Measurements from ENCODE around the gene RIPOR3.
"Not testable (repeated sequence)": the region's sequence is repeated elsewhere in the genome, so short reads cannot be mapped to it uniquely, and the experiment has no call there.

RIPOR3 gene

GRCh38 chr20:50607850-50608749 lies 83.2 kb downstream of the RIPOR3 start:
- DNase-seq (ENCODE audit: low spot score) = no peak

DNA sequence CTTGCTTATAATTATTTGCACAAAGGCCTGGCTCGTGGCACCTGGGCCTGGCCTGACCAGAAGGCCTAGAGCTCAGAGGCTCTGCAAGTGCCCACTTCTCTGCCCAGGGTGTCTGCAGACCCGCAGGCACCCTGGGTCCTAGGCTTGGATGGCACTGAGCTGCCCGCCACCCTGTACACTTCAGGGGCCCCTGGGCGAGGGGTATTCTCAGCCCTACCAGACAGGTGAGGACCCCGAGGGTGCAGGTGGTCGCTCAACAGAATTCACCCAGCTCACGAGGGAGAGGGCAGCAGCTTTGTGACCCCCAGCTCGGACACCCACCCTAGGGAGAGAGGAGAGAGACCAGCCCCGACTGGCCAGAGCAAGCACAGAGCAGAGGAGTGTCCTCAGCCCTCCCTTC lies 83.9 kb downstream of the RIPOR3 start:
- no peak for DNase-seq (ENCODE audit: low spot score)

- no peak for DNase-seq (ENCODE audit: low spot score)
Measured at GRCh38 chr20:50605136-50605535, 86.2 kb downstream of the RIPOR3 start.

- DNase-seq (ENCODE audit: low spot score) = no peak
Measured at GRCh38 chr20:50604451-50604850, 86.9 kb downstream of the RIPOR3 start.

- no peak for DNase-seq (ENCODE audit: low spot score)
Measured at GRCh38 chr20:50602432-50603088, 88.8 kb downstream of the RIPOR3 start.

- DNase-seq (ENCODE audit: low spot score) = no peak
Measured at GRCh38 chr20:50601511-50602431, 89.6 kb downstream of the RIPOR3 start.

- DNase-seq (ENCODE audit: low spot score) = no peak
Measured at GRCh38 chr20:50600281-50600895, 91.0 kb downstream of the RIPOR3 start.

- DNase-seq (ENCODE audit: low spot score) = not testable (repeated sequence)
Measured at GRCh38 chr20:50598768-50599167, 92.6 kb downstream of the RIPOR3 start.

DNA sequence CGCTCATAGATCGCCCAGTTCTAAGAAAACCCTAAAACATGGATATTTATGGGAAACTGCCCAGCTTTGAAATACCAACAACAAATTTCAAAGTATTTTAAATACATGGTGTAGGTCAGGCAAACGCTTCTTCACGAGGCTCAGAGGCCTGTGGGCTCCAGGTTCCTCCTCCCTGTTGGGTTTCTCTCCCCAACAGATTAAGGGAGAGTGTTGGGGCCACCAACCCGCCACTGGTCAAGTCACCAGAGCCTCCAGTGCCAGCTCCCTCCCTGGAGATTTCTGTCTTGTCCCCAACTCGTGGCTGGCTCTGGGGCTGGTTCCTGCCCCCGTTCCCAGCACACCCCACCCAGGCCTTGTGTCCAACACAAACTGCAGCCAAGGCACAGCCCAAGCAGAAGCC lies 93.3 kb downstream of the RIPOR3 start:
- no peak for DNase-seq (ENCODE audit: low spot score)

GRCh38 chr20:50597406-50597969 lies 93.9 kb downstream of the RIPOR3 start:
- no peak for DNase-seq (ENCODE audit: low spot score)

- DNase-seq (ENCODE audit: low spot score) = no peak
Measured at GRCh38 chr20:50596694-50597021, 94.7 kb downstream of the RIPOR3 start.

GRCh38 chr20:50595988-50596693 lies 95.2 kb downstream of the RIPOR3 start:
- DNase-seq (ENCODE audit: low spot score) = no peak

DNA sequence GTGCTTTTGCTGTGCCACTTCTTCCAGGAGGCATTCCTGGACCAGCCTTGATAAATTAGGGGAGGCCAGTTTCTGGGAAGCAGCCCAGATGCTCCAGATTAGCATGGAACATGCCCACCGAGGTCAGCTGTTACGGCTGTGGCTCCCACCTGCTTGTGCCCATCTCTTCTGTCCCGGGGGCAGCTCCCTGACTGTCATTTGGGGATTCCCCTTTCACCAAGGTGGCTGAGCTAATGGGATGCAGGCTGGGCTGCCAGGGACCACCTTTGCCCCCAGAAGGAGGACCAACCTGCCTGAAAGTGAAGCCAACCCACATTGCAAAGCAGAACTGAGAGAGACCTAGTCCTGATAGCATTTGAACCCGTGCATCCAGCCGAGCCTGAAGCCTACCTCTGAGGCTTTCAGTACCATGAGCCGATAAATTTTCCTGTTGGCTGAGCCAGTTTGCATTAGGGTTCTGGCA lies 95.9 kb downstream of the RIPOR3 start:
- DNase-seq (ENCODE audit: low spot score) = no peak

DNA sequence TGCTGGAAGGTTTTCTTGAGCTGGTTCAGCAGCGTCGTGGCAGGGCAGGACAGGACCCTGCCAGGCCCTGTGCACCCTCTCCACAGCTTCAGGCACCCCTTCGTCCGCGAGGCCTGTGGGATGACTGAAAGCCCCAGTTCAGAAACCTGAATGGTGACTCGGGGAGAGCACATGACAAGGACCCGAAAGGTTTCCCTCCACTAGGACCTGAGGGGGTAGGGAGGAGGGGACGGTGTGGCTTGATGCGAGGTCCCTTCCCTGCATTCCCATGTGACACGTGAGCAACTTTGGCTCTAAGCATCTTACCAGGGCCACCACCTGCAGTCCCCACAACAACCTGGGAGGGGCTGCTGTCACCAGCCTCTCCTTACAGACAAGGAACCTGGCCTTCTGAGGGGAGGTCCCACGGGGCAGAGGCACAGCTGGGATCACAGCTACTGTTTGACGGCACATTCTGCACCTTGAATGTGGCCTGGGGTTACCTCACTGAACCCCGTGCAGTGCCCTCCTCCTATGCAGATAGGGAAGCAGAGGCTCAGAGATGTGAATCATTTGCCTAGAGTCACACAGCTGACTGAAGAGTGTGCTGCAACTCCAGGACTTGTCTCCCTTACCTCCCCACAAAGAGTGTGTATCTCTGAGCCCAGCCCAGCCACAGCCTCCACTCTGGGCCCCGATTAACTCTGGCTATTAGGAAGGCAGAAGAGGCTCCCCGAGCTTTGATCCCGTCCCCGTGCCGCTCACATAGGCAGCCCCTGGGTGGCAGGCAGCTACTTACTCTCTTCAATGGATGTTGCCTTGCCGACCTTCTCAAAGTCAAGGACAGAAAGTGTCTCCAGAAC lies 96.5 kb downstream of the RIPOR3 start:
- DNase-seq (ENCODE audit: low spot score) = peak; percentile 57

DNA sequence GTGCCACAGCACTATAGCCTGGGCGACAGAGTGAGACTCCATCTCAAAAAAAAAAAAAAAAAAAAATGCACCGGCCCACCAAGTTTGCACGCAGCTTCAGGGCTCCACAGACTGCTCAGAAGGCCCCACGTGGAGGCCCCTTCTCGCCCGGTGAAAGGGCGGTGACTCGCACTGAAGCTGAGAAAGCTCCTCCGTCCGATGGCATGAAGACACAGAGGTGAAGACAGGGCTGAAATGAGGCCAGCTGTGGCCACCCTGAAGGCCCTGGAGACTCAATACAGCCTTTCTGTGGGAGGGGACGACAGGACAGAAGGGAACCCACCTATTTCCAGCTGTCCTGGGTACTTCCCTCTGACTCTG lies 97.1 kb downstream of the RIPOR3 start:
- DNase-seq (ENCODE audit: low spot score) = no peak

GRCh38 chr20:50593005-50593335 lies 98.4 kb downstream of the RIPOR3 start:
- DNase-seq (ENCODE audit: low spot score) = no peak

DNA sequence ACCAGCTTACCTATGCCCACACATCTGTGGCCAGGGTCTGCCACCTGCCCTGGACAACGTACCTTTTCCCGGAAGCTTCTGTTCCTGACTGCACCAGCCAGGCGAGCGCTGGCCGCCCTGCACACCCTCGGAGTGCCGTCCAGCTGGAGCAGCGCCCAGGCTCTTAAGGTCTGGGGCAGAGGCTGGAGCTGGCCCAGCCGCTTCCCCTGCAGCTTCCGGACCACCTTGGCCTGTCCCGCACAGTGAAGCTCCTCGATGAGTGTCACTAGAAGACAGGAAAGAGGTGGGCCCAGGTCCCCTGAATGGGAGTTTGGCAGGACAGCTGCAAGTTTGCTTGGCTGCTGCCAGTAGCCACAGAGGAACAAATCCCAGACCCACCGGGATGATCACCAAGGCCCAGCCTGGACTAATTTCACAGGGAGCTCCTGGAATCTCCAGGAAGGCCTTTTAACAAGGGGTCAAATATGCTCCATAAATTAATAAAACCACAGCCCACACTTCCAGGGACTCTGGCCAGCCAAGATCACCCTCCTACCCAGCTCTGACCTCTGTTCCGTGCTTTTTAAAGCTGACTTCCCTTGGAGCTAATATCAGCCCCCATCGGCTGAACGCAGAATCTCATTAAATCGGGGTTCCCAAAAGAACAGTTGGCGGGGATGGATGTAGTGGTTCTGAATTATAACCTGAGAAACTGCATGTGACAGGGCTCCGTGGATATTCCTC lies 98.9 kb downstream of the RIPOR3 start:
- no peak for DNase-seq (ENCODE audit: low spot score)

DNA sequence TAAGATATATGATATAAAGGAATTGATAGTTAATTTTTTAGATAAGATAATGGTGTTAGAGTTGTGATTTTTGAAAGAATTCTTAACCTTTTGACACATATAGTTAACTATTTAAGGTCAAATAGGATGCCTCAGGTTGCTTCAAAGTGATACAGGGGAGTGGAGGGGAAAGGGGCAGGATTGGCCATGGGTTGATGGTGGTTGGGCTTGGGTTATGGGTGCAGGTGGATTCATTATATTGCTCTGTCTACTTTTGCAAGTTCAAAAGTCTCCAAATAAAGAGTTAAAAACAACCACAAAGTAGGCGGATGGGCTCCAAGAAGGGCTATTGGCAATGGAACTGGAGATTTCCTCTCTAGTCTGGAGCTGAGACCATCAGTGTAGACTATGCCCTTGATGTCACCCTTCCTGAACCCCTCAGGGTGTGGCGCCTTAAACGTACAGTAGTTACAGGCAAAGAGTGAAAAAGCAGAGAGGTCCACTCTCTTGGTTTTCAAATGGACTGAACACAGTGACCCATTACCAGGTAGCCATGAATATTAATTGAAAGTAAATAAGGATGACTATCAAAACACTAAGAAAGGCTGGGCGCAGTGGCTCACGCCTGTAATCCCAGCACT lies 100.0 kb downstream of the RIPOR3 start:
- DNase-seq (ENCODE audit: low spot score) = no peak

GRCh38 chr20:50590348-50590664 lies 101.0 kb downstream of the RIPOR3 start:
- no peak for DNase-seq (ENCODE audit: low spot score)
